Stomach (tissue), 9 donors: ENCODE measurements around the gene RFPL2. TPM values are rescaled to one million over a fixed set of nuclear protein-coding genes. Genes with fewer than 3 reads are reported as not detected.

Source experiments
- DNase-seq, 2 donors: peaks; one replicate each; pipeline versions ENCODE4 v3.0.0 to v3.0.0-alpha.2; 2013 to 2019
- H3K27ac ChIP-seq, 5 donors: fragments of 200-600 bp in 4 of 5; sonication (generic) in 4 of 5; one replicate each; pipeline ENCODE4 v1.5.1; 2013 to 2019; ENCODE audit warnings: mild to moderate bottlenecking in 1 of 5, moderate library complexity in 1 of 5
- H3K27me3 ChIP-seq, 3 donors: fragments of 200-600 bp; sonication (generic); one replicate each; pipeline ENCODE4 v1.5.1; 2017 to 2019; ENCODE audit warnings: mixed run types in 1 of 3
- H3K36me3 ChIP-seq, 4 donors: fragments of 200-600 bp; sonication (generic); 1 replicate in 3 of 4; 2 replicates in 1 of 4; pipeline ENCODE4 v1.5.1; 2016 to 2019
- H3K4me1 ChIP-seq, 4 donors: fragments of 200-600 bp; sonication (generic); one replicate each; pipeline ENCODE4 v1.5.1; 2016 to 2019
- H3K4me3 ChIP-seq, 4 donors: fragments of 200-600 bp; sonication (generic) in 3 of 4; one replicate each; pipeline ENCODE4 v1.5.1; 2016 to 2019; ENCODE audit warnings: mild to moderate bottlenecking in 1 of 4
- H3K9me3 ChIP-seq, 4 donors: fragments of 200-600 bp; sonication (generic); one replicate each; pipeline ENCODE4 v1.5.1; 2016 to 2019
- CTCF ChIP-seq, 7 experiments: fragments of 450-650 bp in 4 of 7; fragments of 200-600 bp in 3 of 7; sonication (generic) in 3 of 7; IDR thresholded peaks; one replicate each; pipeline ENCODE4 v1.5.1; 2016 to 2019; ENCODE audit warnings: antibody characterized with exemption in 7 of 7, control low read depth in 2 of 7, mild to moderate bottlenecking in 1 of 7
- EP300 ChIP-seq: sonication (generic); formaldehyde crosslinking; IDR thresholded peaks from one replicate; pipeline ENCODE4 v1.6.1; 2017; ENCODE audit warnings: antibody characterized with exemption
- POLR2A ChIP-seq, 4 donors: fragments of 450-650 bp; IDR thresholded peaks; one replicate each; pipeline ENCODE4 v1.6.1; 2016; ENCODE audit warnings: antibody characterized with exemption in 4 of 4, control low read depth in 2 of 4, mild to moderate bottlenecking in 1 of 4, moderate library complexity in 1 of 4
- POLR2AphosphoS5 ChIP-seq, 3 donors: sonication (generic); formaldehyde crosslinking; IDR thresholded peaks; one replicate each; pipeline ENCODE4 v1.6.1; 2016; ENCODE audit warnings: antibody characterized with exemption in 3 of 3
- WGBS, 5 donors: extraction: QIAGEN DNeasy Blood & Tissue Kit in 3 of 5; methylation state at CpG; one replicate each; pipeline versions ENCODE4 v1.1.5 to v1.1.7; 2013 to 2018; 5-methylcytosine and 5-hydroxymethylcytosine counted together
- intact Hi-C: fragments of 100-400 bp; cut with DNase I; formaldehyde crosslinking; loops from one replicate; pipeline ENCODE4 v1.15.1; 2023; ENCODE audit warnings: low total_unique reads
- polyA plus RNA-seq, 3 donors: library from polyadenylated mRNA; stranded (reverse); fragments of 200-250 nt; gene quantifications; one replicate each; pipeline ENCODE4 v1.2.3, GENCODE V29; 2013
- total RNA-seq, 5 donors: library from RNA; depleted of rRNA; stranded (reverse); fragments of >200 nt; gene quantifications; one replicate each; pipeline versions ENCODE4 v1.1.0 to v1.2.3, GENCODE V29; 2014 to 2016
- donor health status: healthy with polysubstance abuse.
- donor health status: Bipolar disorder and iron deficiency.
- donor health status: healthy.

RFPL2 gene
- total and polyA plus RNA-seq, 8 donors: not detected

GRCh38 chr22:32216911-32217310 lies 12.0 kb upstream of the RFPL2 start:
- no peak overlapping the region for H3K4me3 ChIP-seq
- peaks cover 0 to 10% (median 0%) of the 10 kb centered on the region in 3 donors for H3K27me3 ChIP-seq
- H3K9me3 ChIP-seq: no peaks in the 10 kb centered on the region
- TF ChIP-seq EP300 (no peak), POLR2AphosphoS5 (IDR thresholded peaks at IDR 0.05) (no peak), CTCF (IDR thresholded peaks at IDR 0.05) (no peak), POLR2A (IDR thresholded peaks at IDR 0.05) (no peak)
- H3K4me1 ChIP-seq: no peaks in the 10 kb centered on the region
- WGBS, 5 donors: 80 to 87% (median 82%) methylated on average over 10 of the region's 10 CpGs
- H3K27ac ChIP-seq: no peak overlapping the region
- H3K36me3 ChIP-seq: no peaks in the 10 kb centered on the region
- intact Hi-C loops: no loop called here
- no peak for DNase-seq

GRCh38 chr22:32211011-32211410 lies 6.1 kb upstream of the RFPL2 start:
- H3K36me3 ChIP-seq: no peaks in the 10 kb centered on the region
- intact Hi-C loops: no loop called here
- DNase-seq: no peak
- H3K4me3 ChIP-seq: no peak overlapping the region
- H3K27ac ChIP-seq: no peak overlapping the region
- WGBS, 5 donors: 62 to 82% (median 75%) methylated on average over 7 of the region's 7 CpGs
- H3K9me3 ChIP-seq: no peaks in the 10 kb centered on the region
- TF ChIP-seq CTCF (IDR thresholded peaks at IDR 0.05) (no peak), POLR2AphosphoS5 (IDR thresholded peaks at IDR 0.05) (no peak), EP300 (no peak), POLR2A (IDR thresholded peaks at IDR 0.05) (no peak)
- H3K4me1 ChIP-seq: peaks cover 0 to 7% (median 3%) of the 10 kb centered on the region in 4 donors
- H3K27me3 ChIP-seq: peaks cover 0 to 18% (median 0%) of the 10 kb centered on the region in 3 donors

GRCh38 chr22:32208681-32209080 lies 3.8 kb upstream of the RFPL2 start:
- WGBS, 5 donors: 81 to 97% (median 91%) methylated on average over 3 of the region's 3 CpGs
- no peak for TF ChIP-seq EP300
- no peak for TF ChIP-seq CTCF (IDR thresholded peaks at IDR 0.05)
- TF ChIP-seq POLR2AphosphoS5 (IDR thresholded peaks at IDR 0.05): no peak
- TF ChIP-seq POLR2A (IDR thresholded peaks at IDR 0.05): no peak
- Histone ChIP-seq H3K27me3 (peaks cover 8 to 42% (median 10%) of the 10 kb centered on the region in 3 donors), H3K4me1 (peaks cover 0 to 15% (median 4%) of the 10 kb centered on the region in 4 donors), H3K36me3 (no peaks in the 10 kb centered on the region), H3K9me3 (no peaks in the 10 kb centered on the region), H3K4me3 (no peak overlapping the region), H3K27ac (no peak overlapping the region)
- intact Hi-C loops: no loop called here
- no peak for DNase-seq

GRCh38 chr22:32207971-32208480 lies 3.2 kb upstream of the RFPL2 start:
- DNase-seq: no peak
- Histone ChIP-seq H3K27me3 (peaks cover 12 to 48% (median 16%) of the 10 kb centered on the region in 3 donors), H3K27ac (no peak overlapping the region), H3K4me1 (peaks cover 0 to 22% (median 8%) of the 10 kb centered on the region in 4 donors), H3K4me3 (no peak overlapping the region), H3K36me3 (no peaks in the 10 kb centered on the region), H3K9me3 (no peaks in the 10 kb centered on the region)
- intact Hi-C loops: no loop called here
- 80 to 100% (median 89%) methylated on average over 3 to 4 of the region's 4 CpGs for WGBS, 5 donors
- TF ChIP-seq POLR2A (IDR thresholded peaks at IDR 0.05) (no peak), POLR2AphosphoS5 (IDR thresholded peaks at IDR 0.05) (no peak), CTCF (IDR thresholded peaks at IDR 0.05) (no peak), EP300 (no peak)
